ENCODE results near the gene FADS3. TPM values are rescaled to one million over a fixed set of nuclear protein-coding genes. Genes with fewer than 3 reads are reported as not detected.

Gene FADS3
- total and polyA plus RNA-seq, 2 of the 13 experiments (the other 11 are each of a cell fraction or from before 2014, with no cell fraction given) = 13.4 to 23.2 TPM

GRCh38 chr11:61827571-61828378, 63.6 kb downstream of the FADS3 start, which contains the start of gene FADS2 (continued):
- TF ChIP-seq, protein P1, sequence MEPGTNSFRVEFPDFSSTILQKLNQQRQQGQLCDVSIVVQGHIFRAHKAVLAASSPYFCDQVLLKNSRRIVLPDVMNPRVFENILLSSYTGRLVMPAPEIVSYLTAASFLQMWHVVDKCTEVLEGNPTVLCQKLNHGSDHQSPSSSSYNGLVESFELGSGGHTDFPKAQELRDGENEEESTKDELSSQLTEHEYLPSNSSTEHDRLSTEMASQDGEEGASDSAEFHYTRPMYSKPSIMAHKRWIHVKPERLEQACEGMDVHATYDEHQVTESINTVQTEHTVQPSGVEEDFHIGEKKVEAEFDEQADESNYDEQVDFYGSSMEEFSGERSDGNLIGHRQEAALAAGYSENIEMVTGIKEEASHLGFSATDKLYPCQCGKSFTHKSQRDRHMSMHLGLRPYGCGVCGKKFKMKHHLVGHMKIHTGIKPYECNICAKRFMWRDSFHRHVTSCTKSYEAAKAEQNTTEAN (CRISPR knock-in tag; conservative IDR thresholded peaks at IDR 0.05) = no peak
- TF ChIP-seq HBP1 (CRISPR knock-in tag; IDR thresholded peaks at IDR 0.05; ENCODE audit: low read depth) = no peak
- TF ChIP-seq CREM (IDR thresholded peaks at IDR 0.05) = no peak
- no peak for TF ChIP-seq CREM (CRISPR knock-in tag; IDR thresholded peaks at IDR 0.05)
- peak; percentile 41; the same call in 1 of the 2 replicates for TF ChIP-seq HDAC1 (CRISPR knock-in tag; IDR thresholded peaks at IDR 0.05)
- no peak for TF ChIP-seq KDM5A (IDR thresholded peaks at IDR 0.05; ENCODE audit: borderline replicate concordance, low read length)
- TF ChIP-seq, protein P2, sequence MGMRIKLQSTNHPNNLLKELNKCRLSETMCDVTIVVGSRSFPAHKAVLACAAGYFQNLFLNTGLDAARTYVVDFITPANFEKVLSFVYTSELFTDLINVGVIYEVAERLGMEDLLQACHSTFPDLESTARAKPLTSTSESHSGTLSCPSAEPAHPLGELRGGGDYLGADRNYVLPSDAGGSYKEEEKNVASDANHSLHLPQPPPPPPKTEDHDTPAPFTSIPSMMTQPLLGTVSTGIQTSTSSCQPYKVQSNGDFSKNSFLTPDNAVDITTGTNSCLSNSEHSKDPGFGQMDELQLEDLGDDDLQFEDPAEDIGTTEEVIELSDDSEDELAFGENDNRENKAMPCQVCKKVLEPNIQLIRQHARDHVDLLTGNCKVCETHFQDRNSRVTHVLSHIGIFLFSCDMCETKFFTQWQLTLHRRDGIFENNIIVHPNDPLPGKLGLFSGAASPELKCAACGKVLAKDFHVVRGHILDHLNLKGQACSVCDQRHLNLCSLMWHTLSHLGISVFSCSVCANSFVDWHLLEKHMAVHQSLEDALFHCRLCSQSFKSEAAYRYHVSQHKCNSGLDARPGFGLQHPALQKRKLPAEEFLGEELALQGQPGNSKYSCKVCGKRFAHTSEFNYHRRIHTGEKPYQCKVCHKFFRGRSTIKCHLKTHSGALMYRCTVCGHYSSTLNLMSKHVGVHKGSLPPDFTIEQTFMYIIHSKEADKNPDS (CRISPR knock-in tag; IDR thresholded peaks at IDR 0.05) = no peak
- no peak for TF ChIP-seq STAG1 (CRISPR knock-in tag; IDR thresholded peaks at IDR 0.05)
- no peak for TF ChIP-seq SALL2 (CRISPR knock-in tag; IDR thresholded peaks at IDR 0.05)
- TF ChIP-seq ZNF883 (CRISPR knock-in tag; IDR thresholded peaks at IDR 0.05; ENCODE audit: not compliant biosample characterization) = peak; percentile 3
- no peak for TF ChIP-seq ZKSCAN8 (CRISPR knock-in tag; IDR thresholded peaks at IDR 0.05; ENCODE audit: borderline replicate concordance)
- TF ChIP-seq ZNF713 (CRISPR knock-in tag; IDR thresholded peaks at IDR 0.05) = no peak
- TF ChIP-seq IKZF4 (CRISPR knock-in tag; IDR thresholded peaks at IDR 0.05; ENCODE audit: borderline replicate concordance, low read depth, not compliant biosample characterization) = no peak
- TF ChIP-seq, protein P3, sequence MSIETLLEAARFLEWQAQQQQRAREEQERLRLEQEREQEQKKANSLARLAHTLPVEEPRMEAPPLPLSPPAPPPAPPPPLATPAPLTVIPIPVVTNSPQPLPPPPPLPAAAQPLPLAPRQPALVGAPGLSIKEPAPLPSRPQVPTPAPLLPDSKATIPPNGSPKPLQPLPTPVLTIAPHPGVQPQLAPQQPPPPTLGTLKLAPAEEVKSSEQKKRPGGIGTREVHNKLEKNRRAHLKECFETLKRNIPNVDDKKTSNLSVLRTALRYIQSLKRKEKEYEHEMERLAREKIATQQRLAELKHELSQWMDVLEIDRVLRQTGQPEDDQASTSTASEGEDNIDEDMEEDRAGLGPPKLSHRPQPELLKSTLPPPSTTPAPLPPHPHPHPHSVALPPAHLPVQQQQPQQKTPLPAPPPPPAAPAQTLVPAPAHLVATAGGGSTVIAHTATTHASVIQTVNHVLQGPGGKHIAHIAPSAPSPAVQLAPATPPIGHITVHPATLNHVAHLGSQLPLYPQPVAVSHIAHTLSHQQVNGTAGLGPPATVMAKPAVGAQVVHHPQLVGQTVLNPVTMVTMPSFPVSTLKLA (IDR thresholded peaks at IDR 0.05) = no peak
- TF ChIP-seq, protein P4, sequence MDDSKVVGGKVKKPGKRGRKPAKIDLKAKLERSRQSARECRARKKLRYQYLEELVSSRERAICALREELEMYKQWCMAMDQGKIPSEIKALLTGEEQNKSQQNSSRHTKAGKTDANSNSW (CRISPR knock-in tag; IDR thresholded peaks at IDR 0.05; ENCODE audit: borderline replicate concordance) = no peak
- no peak for TF ChIP-seq ZNF343 (CRISPR knock-in tag; IDR thresholded peaks at IDR 0.05)
- peak; percentile 44; the same call in 1 of the 2 replicates for TF ChIP-seq MED13 (CRISPR knock-in tag; IDR thresholded peaks at IDR 0.05)
- TF ChIP-seq FOXO1 (CRISPR knock-in tag; IDR thresholded peaks at IDR 0.05) = no peak
- no peak for TF ChIP-seq MED1 (CRISPR knock-in tag; IDR thresholded peaks at IDR 0.05)
- 0 out of 2 replicates have a peak, but pooled peaks have one; percentile 73 for TF ChIP-seq ZNF468 (CRISPR knock-in tag; IDR thresholded peaks at IDR 0.05)
- TF ChIP-seq KDM4B (CRISPR knock-in tag; IDR thresholded peaks at IDR 0.05) = no peak
- TF ChIP-seq ZBTB7A (CRISPR knock-in tag; IDR thresholded peaks at IDR 0.05) = no peak
- TF ChIP-seq NCOA1 (CRISPR knock-in tag; IDR thresholded peaks at IDR 0.05) = no peak; the same call in 1 of the 2 replicates
- peak; percentile 77 for TF ChIP-seq RBFOX2 (IDR thresholded peaks at IDR 0.05; ENCODE audit: low read depth, low read length)
- TF ChIP-seq MAFG (CRISPR knock-in tag; IDR thresholded peaks at IDR 0.05) = no peak
